PC-3 (cell line): ENCODE measurements around the gene R3HDM1. TPM values are rescaled to one million over a fixed set of nuclear protein-coding genes. Genes with fewer than 3 reads are reported as not detected.

Source experiments
- ATAC-seq: fragments of 200-7000 bp; cut with Tn5 transposase; 2 replicates; pipeline ENCODE4 v1.9.1; 2020; ENCODE audit warnings: mild to moderate bottlenecking, moderate library complexity
- BruUV-seq: library from RNA; stranded (reverse); fragments of 400-500 nt; replicated peaks from 2 replicates; lab custom pipeline; 2021; lab: Mats Ljungman, UMichigan
- CTCF ChIA-PET: fragments of 300-600 bp; sonication (Branson Sonifier 250); formaldehyde crosslinking; loops from one replicate; lab custom pipeline; 2022; ENCODE audit warnings: antibody characterized with exemption; lab: Charles Lee
- POLR2A ChIA-PET: fragments of 300-600 bp; sonication (Branson Sonifier 250); formaldehyde crosslinking; loops from one replicate; lab custom pipeline; 2022; ENCODE audit warnings: antibody characterized with exemption; ENCODE audit not compliant: unreplicated experiment; lab: Charles Lee
- DNase-seq: peaks from one replicate; pipeline ENCODE4 v3.0.0-alpha.2; 2015
- H2AFZ ChIP-seq: fragments of 300-600 bp; sonication (generic); 2 replicates; pipeline ENCODE4 v1.6.0; 2016; ENCODE audit warnings: antibody characterized with exemption, low read length
- H3F3A ChIP-seq: fragments of 300-600 bp; sonication (generic); one replicate; pipeline ENCODE4 v1.6.0; 2017; ENCODE audit warnings: antibody characterized with exemption, low read length, control low read depth, mild to moderate bottlenecking; ENCODE audit not compliant: unreplicated experiment
- H3K27ac ChIP-seq: fragments of 300-600 bp; sonication (generic); 2 replicates; pipeline ENCODE4 v1.5.1; 2016; ENCODE audit warnings: mild to moderate bottlenecking, low read length
- H3K27me3 ChIP-seq: fragments of 300-600 bp; sonication (generic); 2 replicates; pipeline ENCODE4 v1.6.1; 2016; ENCODE audit warnings: low read length, mixed read lengths
- H3K36me3 ChIP-seq: fragments of 300-600 bp; sonication (generic); 2 replicates; pipeline ENCODE4 v1.6.1; 2016; ENCODE audit warnings: low read depth, mixed run types, low read length, mixed read lengths
- H3K4me1 ChIP-seq: fragments of 300-600 bp; sonication (generic); 2 replicates; pipeline ENCODE4 v1.5.1; 2016; ENCODE audit warnings: low read length; ENCODE audit not compliant: insufficient read depth
- H3K4me2 ChIP-seq: fragments of 300-600 bp; sonication (generic); 2 replicates; pipeline ENCODE4 v1.6.0; 2016; ENCODE audit warnings: low read length
- H3K4me3 ChIP-seq: fragments of 300-600 bp; sonication (generic); 2 replicates; pipeline ENCODE4 v1.5.1; 2016; ENCODE audit warnings: mild to moderate bottlenecking, low read length, mixed read lengths
- H3K79me2 ChIP-seq: fragments of 300-600 bp; sonication (generic); 2 replicates; pipeline ENCODE4 v1.6.1; 2017; ENCODE audit warnings: low read length, mixed read lengths
- H3K9ac ChIP-seq: fragments of 300-600 bp; sonication (generic); 2 replicates; pipeline ENCODE4 v1.6.0; 2016; ENCODE audit warnings: mild to moderate bottlenecking, low read length
- H3K9me2 ChIP-seq: fragments of 300-600 bp; sonication (generic); replicated peaks from 2 replicates; pipeline ENCODE4 v1.6.1; 2016; ENCODE audit warnings: mixed run types, low read length, mixed read lengths
- H3K9me3 ChIP-seq: fragments of 300-600 bp; sonication (generic); 2 replicates; pipeline ENCODE4 v1.6.1; 2016; ENCODE audit warnings: low read length, mixed read lengths
- H4K20me1 ChIP-seq: fragments of 300-600 bp; sonication (generic); 2 replicates; pipeline ENCODE4 v1.6.1; 2016; ENCODE audit warnings: low read length, mixed read lengths
- CTCF ChIP-seq: fragments of 300-600 bp; sonication (generic); conservative IDR thresholded peaks from 2 replicates; pipeline ENCODE4 v1.5.1; 2017; ENCODE audit warnings: antibody characterized with exemption, low read depth, mild to moderate bottlenecking, low read length
- EZH2 ChIP-seq: fragments of 300-600 bp; sonication (generic); IDR thresholded peaks from one replicate; pipeline ENCODE4 v1.6.1; 2017; ENCODE audit warnings: antibody characterized with exemption, mild to moderate bottlenecking, low read length; ENCODE audit not compliant: unreplicated experiment
- EZH2phosphoT487 ChIP-seq: fragments of 300-600 bp; sonication (generic); IDR thresholded peaks from 2 replicates; pipeline ENCODE4 v1.6.1; 2018; ENCODE audit warnings: mild to moderate bottlenecking, antibody characterized with exemption, low read length, borderline replicate concordance
- intact Hi-C: fragments of 100-400 bp; cut with micrococcal nuclease; formaldehyde crosslinking; loops from 2 replicates; pipeline ENCODE4 v1.9.0; 2023
- total RNA-seq: library from RNA; depleted of rRNA; stranded (reverse); fragments of >200 nt; gene quantifications from 2 replicates; pipeline ENCODE4 v1.2.3, GENCODE V29; 2014

R3HDM1 gene
- total RNA-seq, 1 experiment from 2014 or later, result 12.8 TPM

- Histone ChIP-seq H4K20me1 (no peaks in the 10 kb centered on the region), H3K36me3 (peaks cover 6% of the 10 kb centered on the region; the same call in 1 of the 2 replicates), H3K4me2 (no peak overlapping the region), H3K27me3 (no peaks in the 10 kb centered on the region), H2AFZ (no peak overlapping the region), H3K4me1 (no peaks in the 10 kb centered on the region), H3K9ac (no peak overlapping the region), H3K27ac (no peak overlapping the region), H3K79me2 (no peaks in the 10 kb centered on the region), H3F3A (no peaks in the 10 kb centered on the region), H3K4me3 (no peak overlapping the region), H3K9me2 (no peaks in the 10 kb centered on the region), H3K9me3 (no peaks in the 10 kb centered on the region)
- TF ChIP-seq EZH2phosphoT487, result no peak
- TF ChIP-seq CTCF, result peak; percentile 39; the same call in 1 of the 2 replicates
- intact Hi-C loops, result loop anchor here (1.0 kb wide), 1 partner anchor 137 kb away; no protein-coding TSS in a partner anchor
- ChIA-PET POLR2A (no interaction called here), CTCF (interaction anchor here (0.6 kb wide), 2 partner anchors 69 to 571 kb away, joined by 3 to 5 read pairs; no protein-coding TSS in a partner anchor)
- BruUV-seq, result no TSS peak
- no peak for DNase-seq
- peak; percentile 35; the same call in 1 of the 2 replicates for ATAC-seq
Observed at GRCh38 chr2:135573620-135574019, 42.3 kb downstream of the R3HDM1 start.

GRCh38 chr2:135581282-135581681 lies 50.0 kb downstream of the R3HDM1 start:
- Histone ChIP-seq H3K4me1 (no peaks in the 10 kb centered on the region), H3K27ac (no peak overlapping the region), H3K9ac (no peak overlapping the region), H3K4me3 (no peak overlapping the region), H4K20me1 (no peaks in the 10 kb centered on the region), H3K36me3 (no peaks in the 10 kb centered on the region), H3K79me2 (no peaks in the 10 kb centered on the region), H3K9me2 (no peaks in the 10 kb centered on the region), H2AFZ (no peak overlapping the region), H3K27me3 (no peaks in the 10 kb centered on the region), H3F3A (no peaks in the 10 kb centered on the region), H3K9me3 (no peaks in the 10 kb centered on the region), H3K4me2 (no peak overlapping the region)
- intact Hi-C loops, result no loop called here
- TF ChIP-seq EZH2 (no peak), CTCF (no peak), EZH2phosphoT487 (no peak)
- ChIA-PET CTCF (no interaction called here), POLR2A (no interaction called here)
- DNase-seq (no peak), ATAC-seq (no peak)
- BruUV-seq, result no TSS peak

- BruUV-seq, result no TSS peak
- Histone ChIP-seq H3K9me2 (no peaks in the 10 kb centered on the region), H3K4me2 (no peak overlapping the region), H3K4me1 (no peaks in the 10 kb centered on the region), H4K20me1 (no peaks in the 10 kb centered on the region), H3K27me3 (no peaks in the 10 kb centered on the region), H3K36me3 (no peaks in the 10 kb centered on the region), H3K4me3 (no peak overlapping the region), H3K27ac (no peak overlapping the region), H3F3A (no peaks in the 10 kb centered on the region), H3K9ac (no peak overlapping the region), H3K9me3 (no peaks in the 10 kb centered on the region), H2AFZ (no peak overlapping the region), H3K79me2 (no peaks in the 10 kb centered on the region)
- intact Hi-C loops, result no loop called here
- no peak for TF ChIP-seq EZH2
- no peak for TF ChIP-seq EZH2phosphoT487
- no peak for TF ChIP-seq CTCF
- POLR2A ChIA-PET, result no interaction called here
- DNase-seq, result no peak
- CTCF ChIA-PET, result no interaction called here
- no peak for ATAC-seq
Observed at GRCh38 chr2:135582383-135582782, 51.1 kb downstream of the R3HDM1 start.
